ENCODE results near the gene DEFB132.

DEFB132 gene

GRCh38 chr20:266596-267562, 9.4 kb downstream of the DEFB132 start:
- peak; percentile 93 for DNase-seq

DNA sequence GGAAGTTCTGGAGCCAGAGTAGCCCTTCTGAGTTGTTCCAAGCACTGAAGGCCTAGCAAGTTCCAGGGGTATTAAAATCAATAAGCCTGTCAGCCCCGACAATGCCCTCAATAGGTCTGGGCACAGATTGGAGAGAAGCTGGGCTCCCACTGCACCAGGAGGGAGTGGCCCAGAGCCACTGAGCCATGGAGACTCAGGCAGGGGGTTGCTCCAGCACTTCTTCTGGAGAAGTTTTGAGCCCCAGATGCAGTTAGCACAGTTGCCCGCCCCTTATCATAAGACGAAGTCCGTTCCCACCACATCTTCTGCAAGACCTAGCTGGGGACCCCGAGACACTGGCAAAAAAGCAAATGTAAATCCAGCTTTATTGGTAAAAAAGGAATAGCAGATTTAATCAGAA, 13.0 kb downstream of the DEFB132 start:
- DNase-seq: no peak

GRCh38 chr20:271069-271468, 13.5 kb downstream of the DEFB132 start:
- no peak for DNase-seq

DNA sequence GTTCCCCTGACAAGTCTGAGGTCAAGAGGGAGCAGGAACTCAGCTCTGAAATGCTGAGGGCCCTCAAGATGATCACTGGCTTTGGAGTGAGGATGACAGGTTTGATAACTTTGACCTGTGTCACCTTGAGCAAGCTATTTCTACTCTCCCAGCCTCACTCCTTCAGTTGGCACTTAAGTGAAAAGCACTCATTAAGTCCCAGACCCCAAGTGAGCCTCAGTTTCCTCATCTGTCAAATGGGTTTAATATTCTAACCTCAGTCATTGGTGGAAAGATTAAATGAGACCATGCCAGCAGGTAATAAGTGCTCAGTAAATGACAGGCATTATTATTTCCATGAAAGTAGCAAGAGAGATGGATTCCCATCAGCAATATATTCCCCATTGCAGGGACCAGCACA, 14.0 kb downstream of the DEFB132 start:
- DNase-seq: no peak

- no peak for DNase-seq
These were observed 15.2 kb downstream of the DEFB132 start for GRCh38 chr20:272718-273117.

DNA sequence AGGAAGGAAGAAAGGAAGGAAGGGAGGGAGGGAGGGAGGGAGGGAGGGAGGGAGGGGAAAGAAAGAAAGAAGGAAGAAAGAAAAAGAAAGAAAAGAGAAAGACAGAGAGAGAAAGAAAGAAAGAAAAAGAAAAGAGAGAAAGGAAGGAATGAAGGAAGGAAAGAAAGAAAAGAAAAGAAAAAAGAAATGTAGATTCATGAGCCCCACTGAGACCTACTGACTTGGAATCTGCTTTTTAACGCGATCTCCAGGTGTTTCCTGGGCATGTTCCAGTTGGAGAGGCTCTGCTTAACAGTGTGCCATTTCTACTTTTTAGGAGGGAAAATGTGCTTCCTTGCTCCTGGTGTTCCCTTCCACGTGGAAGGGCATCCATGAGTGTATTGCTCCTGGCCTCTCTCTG, 16.4 kb downstream of the DEFB132 start:
- no peak for DNase-seq

GRCh38 chr20:275791-276190, 18.3 kb downstream of the DEFB132 start:
- DNase-seq: no peak

DNA sequence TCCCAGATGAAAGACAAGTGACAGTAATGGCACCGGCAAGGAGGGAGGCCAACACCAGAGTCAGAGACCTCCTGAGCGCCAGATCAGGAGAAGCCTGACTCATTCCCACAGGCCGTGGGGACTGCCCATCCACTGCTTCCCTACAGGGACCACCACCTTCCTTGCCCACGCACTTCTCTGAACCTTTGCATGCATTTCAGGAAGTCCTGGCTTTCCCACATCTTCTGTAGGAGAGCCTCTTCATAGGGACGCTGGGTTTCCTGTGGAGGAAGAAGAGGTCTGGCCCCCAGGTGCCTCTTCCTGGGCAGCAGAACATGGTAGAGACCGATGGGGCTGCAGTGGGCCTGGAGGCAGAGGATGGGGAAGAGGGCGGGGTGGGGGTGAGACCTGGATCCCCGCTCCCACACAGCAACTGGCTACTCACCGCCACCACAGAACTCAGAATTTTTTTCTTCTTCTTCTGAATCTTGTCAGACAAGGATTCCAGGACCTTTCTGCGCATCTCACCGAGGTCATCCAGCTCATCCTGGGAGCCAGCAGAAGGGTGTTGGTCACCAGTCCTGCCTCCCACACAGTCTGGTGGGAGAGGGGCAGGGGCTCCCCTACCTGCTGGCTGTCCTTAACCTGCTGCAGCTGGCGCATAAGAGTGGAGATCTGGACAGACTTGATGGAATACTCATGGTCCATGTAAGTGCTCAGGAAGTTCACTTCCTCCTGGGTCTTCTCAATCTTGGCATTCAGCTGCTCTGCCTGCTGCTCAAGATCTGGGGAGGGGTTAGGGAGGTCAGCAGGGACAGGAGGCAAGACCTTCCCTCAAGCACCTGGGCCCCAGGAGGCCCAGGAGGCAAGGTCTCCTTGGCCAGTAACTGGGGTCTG, 19.3 kb downstream of the DEFB132 start:
- DNase-seq: no peak

DNA sequence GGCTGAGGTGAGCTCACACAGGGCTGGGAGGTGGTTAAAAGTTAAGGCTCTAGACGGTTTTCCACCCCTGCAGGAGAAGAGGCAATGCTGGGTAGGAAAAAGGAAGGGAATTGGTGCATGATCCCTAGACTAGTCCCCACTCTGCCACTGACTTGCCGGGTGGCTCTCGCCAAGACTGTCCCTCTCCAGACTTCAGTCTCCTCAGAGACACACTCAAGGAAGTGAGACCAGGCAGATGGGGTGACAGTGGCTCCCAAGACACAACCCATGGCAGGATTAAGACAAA, 19.9 kb downstream of the DEFB132 start:
- DNase-seq: no peak

DNA sequence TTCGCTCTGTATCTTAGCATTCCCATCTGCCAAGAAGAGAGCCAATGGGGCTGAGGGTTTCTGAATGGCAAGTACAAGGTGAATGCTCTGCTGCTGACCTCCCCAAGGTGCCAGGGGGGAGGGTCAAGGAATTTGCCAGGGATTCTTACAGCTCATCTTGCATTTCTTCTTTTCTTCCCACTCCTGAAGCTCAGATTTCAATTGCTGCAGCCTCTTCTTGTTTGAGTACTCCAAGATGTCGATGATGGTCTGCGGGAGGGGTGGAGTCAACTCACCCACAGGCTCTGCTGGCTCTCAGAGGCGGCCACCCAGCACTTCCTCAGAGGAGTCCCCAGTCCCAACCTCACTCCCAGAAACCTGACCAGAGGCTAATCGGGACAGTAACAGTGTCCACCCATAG, 20.7 kb downstream of the DEFB132 start:
- no peak for DNase-seq

DNA sequence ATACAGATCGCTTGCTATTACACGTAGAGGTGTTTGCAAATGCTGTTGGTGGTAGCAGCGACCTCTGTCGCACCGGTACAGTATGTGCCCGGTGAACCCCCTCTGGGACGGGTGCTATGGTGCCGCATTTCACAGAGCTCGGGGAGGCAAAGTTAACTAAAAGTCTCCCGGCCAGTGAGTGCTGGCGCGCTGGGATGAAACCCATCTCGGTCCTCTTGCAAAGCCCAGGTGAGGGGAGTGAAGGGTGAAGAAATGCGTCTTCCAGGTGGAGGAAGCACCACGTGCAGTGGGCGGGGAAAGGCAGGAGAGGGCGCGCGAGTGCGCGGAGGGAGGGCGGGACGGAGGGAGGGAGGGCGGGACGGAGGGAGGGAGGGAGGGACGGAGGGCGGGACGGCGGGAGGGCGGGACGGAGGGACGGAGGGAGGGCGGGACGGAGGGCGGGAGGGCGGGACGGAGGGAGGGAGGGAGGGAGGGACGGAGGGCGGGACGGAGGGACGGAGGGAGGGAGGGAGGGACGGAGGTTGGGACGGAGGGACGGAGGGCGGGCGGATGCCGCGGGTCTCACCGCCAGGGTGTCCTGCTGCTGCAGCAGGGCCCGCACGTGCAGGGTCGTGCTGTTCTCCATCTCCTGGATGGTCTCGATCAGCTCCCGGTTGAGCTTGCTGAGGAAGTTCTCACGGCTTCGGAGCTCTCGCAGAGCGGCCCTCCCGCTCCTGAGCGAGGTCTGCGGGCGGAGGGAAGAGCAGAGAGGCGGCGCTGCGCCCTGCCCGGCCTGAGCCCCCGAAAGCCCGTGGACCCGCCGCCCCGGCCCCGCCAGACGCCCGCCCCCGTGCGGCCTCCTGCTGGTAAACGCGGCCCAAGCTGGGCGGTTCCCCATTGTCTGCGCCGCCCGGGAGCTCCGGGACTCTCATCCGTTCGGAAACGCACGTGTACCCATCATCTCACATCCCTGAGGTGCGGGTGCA, 21.4 kb downstream of the DEFB132 start:
- DNase-seq: no peak

DNA sequence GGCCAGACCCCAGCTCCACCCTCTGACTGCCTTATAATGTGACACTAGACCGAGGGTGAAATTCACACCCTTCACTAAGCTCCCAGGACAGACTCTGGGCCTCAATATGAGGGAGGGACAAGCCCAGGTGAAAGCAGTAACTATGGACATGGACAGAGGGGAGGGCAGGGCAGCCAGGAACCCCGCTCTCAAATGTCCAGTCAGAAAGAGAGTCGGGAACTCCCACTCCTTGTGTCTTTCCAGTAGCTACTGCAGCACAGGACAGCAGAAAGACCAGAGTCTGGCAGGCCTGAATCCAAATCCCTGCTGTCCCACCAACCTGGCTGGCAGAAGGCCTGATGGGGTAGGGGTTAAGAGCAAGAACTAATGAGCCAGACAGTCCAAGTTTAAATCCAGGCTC, 26.6 kb downstream of the DEFB132 start:
- no peak for DNase-seq

GRCh38 chr20:286508-286907, 29.0 kb downstream of the DEFB132 start:
- DNase-seq: no peak

DNA sequence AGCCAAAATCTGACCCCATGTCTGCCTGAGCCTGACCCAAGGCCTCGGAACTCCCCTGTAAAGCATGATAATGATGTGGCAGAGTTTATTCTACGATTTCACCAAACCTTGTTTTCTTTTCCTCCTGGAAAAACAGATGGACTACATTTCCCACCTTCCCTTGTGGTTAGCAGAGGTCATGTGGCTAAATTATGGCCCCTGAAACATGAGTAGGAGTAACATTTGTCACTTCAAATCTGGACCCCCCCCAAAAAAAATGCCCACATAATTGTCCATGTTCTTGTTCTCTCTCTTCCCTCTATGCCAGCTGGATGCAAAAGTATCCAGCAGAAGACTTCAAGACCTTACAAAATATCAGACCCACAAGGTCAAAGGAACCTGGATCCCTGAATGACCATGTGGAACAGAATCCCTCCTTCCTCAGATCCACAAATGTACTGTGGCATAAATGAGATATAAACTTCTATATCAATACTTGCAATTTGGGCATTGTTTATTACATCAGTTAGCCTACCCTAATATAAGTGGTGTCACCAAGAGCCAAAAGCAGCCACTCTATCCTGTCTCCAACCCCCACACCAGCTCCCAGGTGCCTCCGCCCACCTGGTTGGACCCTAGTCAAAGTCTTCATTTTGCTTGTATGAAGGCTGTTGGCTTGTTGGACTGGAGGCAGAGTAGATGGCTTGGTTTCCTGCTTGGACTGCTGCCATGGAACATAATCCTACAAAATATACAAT, 31.6 kb downstream of the DEFB132 start:
- no peak for DNase-seq

DNA sequence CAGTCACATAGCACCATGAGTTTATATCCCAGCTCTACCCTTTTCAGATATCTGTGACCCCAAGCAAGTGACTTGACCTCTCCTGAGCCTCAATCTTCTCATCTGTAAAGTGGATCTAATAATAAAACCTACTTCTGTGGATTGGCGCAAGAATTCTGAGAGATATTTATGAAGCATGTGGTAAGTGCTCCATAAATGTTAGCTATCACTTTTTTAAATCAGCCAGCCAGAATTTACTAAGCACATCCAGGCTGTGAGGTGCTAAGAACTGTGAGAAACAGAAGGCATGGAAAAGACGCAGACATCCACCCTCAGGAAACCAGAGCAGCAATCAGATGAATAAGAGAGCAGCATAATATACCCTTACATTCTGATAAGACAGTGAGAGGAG, 32.2 kb downstream of the DEFB132 start:
- DNase-seq: peak; percentile 58

DNA sequence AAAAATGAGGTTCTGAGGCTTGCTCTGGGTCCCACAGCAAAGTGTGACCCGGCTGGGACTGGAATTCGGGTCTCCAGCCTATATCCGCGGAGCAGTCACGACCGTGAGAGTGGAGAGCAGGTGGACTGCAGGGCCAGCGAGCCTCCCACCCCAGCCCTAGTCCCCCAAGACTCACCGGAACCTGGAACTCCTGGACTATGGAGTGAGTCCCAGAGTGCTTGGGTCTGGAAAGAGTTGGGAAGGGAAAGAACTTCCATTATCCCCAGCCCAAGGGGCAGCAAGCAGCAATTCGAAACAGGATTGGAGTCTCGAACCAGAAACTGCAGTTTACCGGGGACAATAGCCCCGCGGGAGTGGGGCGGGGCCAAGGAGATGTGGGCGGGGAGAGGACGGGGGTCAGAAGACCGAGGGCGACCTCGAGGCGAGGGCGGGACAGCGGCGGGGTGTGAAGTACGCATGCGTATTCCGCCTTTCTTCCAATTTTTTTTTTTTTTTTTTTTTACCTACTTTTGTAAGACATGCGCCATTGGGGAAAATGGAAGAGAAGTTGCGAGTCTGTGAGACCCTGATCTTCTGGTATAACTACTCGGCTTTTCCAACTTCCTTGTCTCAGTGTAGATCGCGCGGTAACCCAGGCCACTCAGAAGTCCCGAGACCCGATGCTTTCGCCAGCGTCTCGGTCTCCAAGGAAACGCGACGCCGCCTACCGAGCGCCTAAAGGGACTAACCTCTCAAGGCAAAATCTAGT, 32.7 kb downstream of the DEFB132 start, which contains the start of gene C20orf96:
C20orf96 (minus strand) TSS at position 667 of the 748 bp plus-strand sequence; CDS start at position 527, 140 bp downstream.
- peak; percentile 98 for DNase-seq

DNA sequence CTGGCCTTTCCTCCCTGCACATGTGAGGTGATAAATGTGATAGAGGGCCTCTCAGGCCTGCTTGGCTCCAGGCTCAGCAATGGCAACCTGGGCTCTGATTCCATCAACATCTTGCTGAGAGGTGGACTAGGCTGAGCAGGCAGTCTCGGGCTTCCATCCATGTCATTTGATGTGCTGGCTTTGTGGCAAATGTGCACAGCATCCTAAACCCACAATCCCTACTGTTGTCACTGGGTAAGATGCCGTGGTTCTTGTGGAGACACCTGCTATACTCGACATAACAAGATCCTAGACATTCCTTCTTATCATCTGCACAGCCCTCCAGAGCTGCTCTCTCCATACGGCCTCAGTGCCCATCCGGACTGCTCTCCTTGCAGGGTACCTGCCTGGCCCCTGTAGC, 37.1 kb downstream of the DEFB132 start:
- DNase-seq: no peak

- DNase-seq: no peak
These were observed 38.3 kb downstream of the DEFB132 start for GRCh38 chr20:295804-296203.

- DNase-seq: peak; percentile 96
These were observed 39.8 kb downstream of the DEFB132 start, which contains the start of gene ZCCHC3 for GRCh38 chr20:297098-297924. ZCCHC3 (plus strand) TSS chr20:297570; CDS start chr20:297587, 17 bp downstream.

Data from hematopoietic multipotent progenitor cell treated with erythropoietin and hydrocortisone succinate and interleukin-3 and kit ligand, for 6 days (in vitro differentiated cells).